Caco-2 (cell line): Measurements from ENCODE around the gene CDKAL1. TPM values are rescaled to one million over a fixed set of nuclear protein-coding genes. Genes with fewer than 3 reads are reported as not detected.

Experiments used
- BruUV-seq: library from RNA; stranded (reverse); fragments of 400-500 nt; replicated peaks from 2 replicates; lab custom pipeline; 2021; lab: Mats Ljungman, UMichigan
- CTCF ChIA-PET: fragments of 300-600 bp; sonication (Branson Sonifier 250); formaldehyde crosslinking; loops from one replicate; lab custom pipeline; 2022; ENCODE audit warnings: antibody characterized with exemption; lab: Charles Lee
- POLR2A ChIA-PET: fragments of 300-600 bp; sonication (Branson Sonifier 250); formaldehyde crosslinking; loops from one replicate; lab custom pipeline; 2022; ENCODE audit warnings: antibody characterized with exemption; lab: Charles Lee
- DNase-seq, 2 experiments: peaks; one replicate each; pipeline versions ENCODE4 v3.0.0 to v3.0.0-alpha.2; 2020 to 2022
- H3K27me3 ChIP-seq: replicated peaks from 2 replicates; pipeline ENCODE4 v1.6.0; 2011; ENCODE audit warnings: low read length; ENCODE audit not compliant: control insufficient read depth, insufficient read depth
- H3K36me3 ChIP-seq: 2 replicates; pipeline ENCODE4 v1.5.1; 2011; ENCODE audit warnings: low read length; ENCODE audit not compliant: control insufficient read depth, insufficient read depth
- H3K4me1 ChIP-seq: fragments of 250-450 bp; sonication (Bioruptor Pico); 2 replicates; pipeline ENCODE4 v1.5.1; 2020; ENCODE audit warnings: mild to moderate bottlenecking
- H3K4me3 ChIP-seq: 2 replicates; pipeline ENCODE4 v1.5.1; 2011; ENCODE audit warnings: low read depth, mild to moderate bottlenecking, control low read depth, low read length
- H3K9me3 ChIP-seq: fragments of 250-450 bp; sonication (Bioruptor Pico); 2 replicates; pipeline ENCODE4 v1.5.1; 2020; ENCODE audit warnings: mild to moderate bottlenecking, moderate library complexity
- H3K27ac Mint-ChIP-seq: one replicate; pipeline ENCODE4 v1.8.0; 2022; ENCODE audit warnings: mixed read lengths; ENCODE audit not compliant: unreplicated experiment
- H3K27me3 Mint-ChIP-seq: one replicate; pipeline ENCODE4 v1.8.0; 2022; ENCODE audit warnings: mixed read lengths; ENCODE audit not compliant: insufficient read depth, unreplicated experiment
- H3K36me3 Mint-ChIP-seq: one replicate; pipeline ENCODE4 v1.8.0; 2022; ENCODE audit warnings: mild to moderate bottlenecking, mixed read lengths; ENCODE audit not compliant: insufficient read depth, unreplicated experiment
- H3K4me1 Mint-ChIP-seq: one replicate; pipeline ENCODE4 v1.8.0; 2022; ENCODE audit warnings: low read depth, mixed read lengths; ENCODE audit not compliant: unreplicated experiment
- H3K4me3 Mint-ChIP-seq: one replicate; pipeline ENCODE4 v1.8.0; 2022; ENCODE audit warnings: mild to moderate bottlenecking, moderate library complexity, mixed read lengths; ENCODE audit not compliant: unreplicated experiment
- H3K9me3 Mint-ChIP-seq: one replicate; pipeline ENCODE4 v1.8.0; 2022; ENCODE audit warnings: mixed read lengths; ENCODE audit not compliant: unreplicated experiment
- intact Hi-C: fragments of 100-400 bp; cut with micrococcal nuclease; formaldehyde crosslinking; loops from one replicate; pipeline ENCODE4 v1.10.0; 2022; ENCODE audit not compliant: unreplicated experiment
- total RNA-seq: library from RNA; stranded (reverse); gene quantifications from 2 replicates; pipeline ENCODE4 v1.2.3, GENCODE V29; 2022
- TF ChIP-seq, protein P1 (sequence below), 2 experiments: fragments of 200-600 bp in 1 of 2; IDR thresholded peaks; 1 replicate in 1 of 2; 2 replicates in 1 of 2; pipeline versions ENCODE4 v1.5.1 to v1.8.0; 2011 to 2022; ENCODE audit warnings: antibody characterized with exemption in 1 of 2, control low read depth in 1 of 2, inconsistent platforms in 1 of 2, low read depth in 1 of 2, low read length in 1 of 2, mild to moderate bottlenecking in 1 of 2, moderate library complexity in 1 of 2; ENCODE audit not compliant: insufficient read depth in 1 of 2, severe bottlenecking in 1 of 2, unreplicated experiment in 1 of 2

The CDKAL1 gene
- total RNA-seq, 1 experiment from 2014 or later = 18.7 TPM

DNA sequence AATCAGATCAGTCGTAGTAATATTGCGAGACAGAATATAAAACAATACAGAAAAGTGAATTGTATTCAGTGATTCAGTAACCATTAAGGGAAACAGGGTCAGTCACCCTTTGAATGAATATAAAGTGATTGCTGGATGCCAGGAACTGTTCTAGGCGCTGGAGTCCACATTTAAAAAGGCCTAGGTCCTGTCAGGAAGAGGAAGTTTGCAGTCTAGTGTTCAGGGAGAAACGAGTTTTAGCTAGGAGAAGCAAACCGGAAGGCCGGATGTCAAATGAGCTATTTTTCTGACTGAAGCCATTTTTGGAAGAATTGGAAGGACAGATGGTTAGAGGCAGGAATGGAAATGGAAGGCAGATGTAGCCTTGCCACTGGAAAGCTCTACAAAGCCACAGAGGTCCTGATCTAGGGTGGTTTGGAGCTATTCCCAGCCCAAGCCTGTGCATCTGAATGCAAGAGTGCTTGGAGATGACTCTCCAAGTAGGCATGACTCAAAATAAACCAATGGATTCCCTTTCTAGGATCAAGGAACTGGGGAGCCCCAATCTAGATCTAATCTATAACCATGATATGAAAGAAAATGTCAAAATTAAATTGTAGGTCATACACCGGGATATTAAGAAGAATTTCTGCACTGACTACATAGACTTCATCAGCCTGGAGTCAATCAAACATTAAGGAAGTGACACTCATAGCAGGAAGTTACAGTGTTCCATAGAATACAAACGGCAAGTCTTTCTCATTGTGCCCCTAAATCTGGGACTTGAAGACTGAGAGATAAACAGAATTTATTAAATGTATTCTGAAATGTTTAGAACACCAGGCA, 36.8 kb upstream of the CDKAL1 start:
- no peak overlapping the region for H3K4me3 ChIP-seq
- TF ChIP-seq, protein P1, sequence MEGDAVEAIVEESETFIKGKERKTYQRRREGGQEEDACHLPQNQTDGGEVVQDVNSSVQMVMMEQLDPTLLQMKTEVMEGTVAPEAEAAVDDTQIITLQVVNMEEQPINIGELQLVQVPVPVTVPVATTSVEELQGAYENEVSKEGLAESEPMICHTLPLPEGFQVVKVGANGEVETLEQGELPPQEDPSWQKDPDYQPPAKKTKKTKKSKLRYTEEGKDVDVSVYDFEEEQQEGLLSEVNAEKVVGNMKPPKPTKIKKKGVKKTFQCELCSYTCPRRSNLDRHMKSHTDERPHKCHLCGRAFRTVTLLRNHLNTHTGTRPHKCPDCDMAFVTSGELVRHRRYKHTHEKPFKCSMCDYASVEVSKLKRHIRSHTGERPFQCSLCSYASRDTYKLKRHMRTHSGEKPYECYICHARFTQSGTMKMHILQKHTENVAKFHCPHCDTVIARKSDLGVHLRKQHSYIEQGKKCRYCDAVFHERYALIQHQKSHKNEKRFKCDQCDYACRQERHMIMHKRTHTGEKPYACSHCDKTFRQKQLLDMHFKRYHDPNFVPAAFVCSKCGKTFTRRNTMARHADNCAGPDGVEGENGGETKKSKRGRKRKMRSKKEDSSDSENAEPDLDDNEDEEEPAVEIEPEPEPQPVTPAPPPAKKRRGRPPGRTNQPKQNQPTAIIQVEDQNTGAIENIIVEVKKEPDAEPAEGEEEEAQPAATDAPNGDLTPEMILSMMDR (IDR thresholded peaks at IDR 0.05; ENCODE audit: insufficient read depth in 1 of 2, low read depth in 1 of 2, low read length in 1 of 2, severe bottlenecking in 1 of 2, unreplicated experiment in 1 of 2) = no peak
- BruUV-seq = no TSS peak
- no peaks in the 10 kb centered on the region for H3K27me3 ChIP-seq
- H3K4me3 Mint-ChIP-seq = no peak overlapping the region
- no peak overlapping the region for H3K27ac Mint-ChIP-seq
- no peaks in the 10 kb centered on the region for H3K4me1 Mint-ChIP-seq
- ChIA-PET POLR2A (no interaction called here), CTCF (no interaction called here)
- H3K9me3 Mint-ChIP-seq = no peaks in the 10 kb centered on the region
- H3K36me3 ChIP-seq = no peaks in the 10 kb centered on the region
- intact Hi-C loops = no loop called here
- no peaks in the 10 kb centered on the region for H3K4me1 ChIP-seq
- no peaks in the 10 kb centered on the region for H3K27me3 Mint-ChIP-seq
- no peaks in the 10 kb centered on the region for H3K9me3 ChIP-seq
- H3K36me3 Mint-ChIP-seq = peaks cover 5% of the 10 kb centered on the region
- DNase-seq = no peak

DNA sequence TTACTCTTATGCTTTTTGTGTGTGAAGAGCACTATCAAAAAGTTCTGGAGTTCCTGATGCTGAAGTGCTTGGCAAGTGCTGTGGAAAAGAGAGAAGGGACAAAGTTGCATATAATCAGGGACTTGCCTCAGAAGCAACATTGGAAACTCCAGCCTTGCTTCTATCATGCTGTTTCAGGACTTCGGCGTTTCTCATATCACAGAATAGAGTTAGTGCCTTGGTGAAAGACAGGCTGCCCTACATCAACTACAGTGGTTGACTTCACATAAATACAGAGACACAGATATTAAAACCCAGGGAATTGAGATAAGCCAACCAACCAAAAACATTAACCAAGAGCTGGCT, 36.2 kb upstream of the CDKAL1 start:
- no peak for DNase-seq
- no peak overlapping the region for H3K27ac Mint-ChIP-seq
- H3K4me1 ChIP-seq = no peaks in the 10 kb centered on the region
- no peaks in the 10 kb centered on the region for H3K9me3 ChIP-seq
- BruUV-seq = no TSS peak
- H3K4me3 ChIP-seq = no peak overlapping the region
- H3K4me3 Mint-ChIP-seq = no peak overlapping the region
- H3K36me3 Mint-ChIP-seq = peaks cover 5% of the 10 kb centered on the region
- no peaks in the 10 kb centered on the region for H3K9me3 Mint-ChIP-seq
- POLR2A ChIA-PET = no interaction called here
- no peaks in the 10 kb centered on the region for H3K27me3 ChIP-seq
- TF ChIP-seq, protein P1 (IDR thresholded peaks at IDR 0.05; ENCODE audit: insufficient read depth in 1 of 2, low read depth in 1 of 2, low read length in 1 of 2, severe bottlenecking in 1 of 2, unreplicated experiment in 1 of 2) = no peak
- H3K4me1 Mint-ChIP-seq = no peaks in the 10 kb centered on the region
- H3K27me3 Mint-ChIP-seq = no peaks in the 10 kb centered on the region
- CTCF ChIA-PET = no interaction called here
- H3K36me3 ChIP-seq = no peaks in the 10 kb centered on the region
- intact Hi-C loops = no loop called here

DNA sequence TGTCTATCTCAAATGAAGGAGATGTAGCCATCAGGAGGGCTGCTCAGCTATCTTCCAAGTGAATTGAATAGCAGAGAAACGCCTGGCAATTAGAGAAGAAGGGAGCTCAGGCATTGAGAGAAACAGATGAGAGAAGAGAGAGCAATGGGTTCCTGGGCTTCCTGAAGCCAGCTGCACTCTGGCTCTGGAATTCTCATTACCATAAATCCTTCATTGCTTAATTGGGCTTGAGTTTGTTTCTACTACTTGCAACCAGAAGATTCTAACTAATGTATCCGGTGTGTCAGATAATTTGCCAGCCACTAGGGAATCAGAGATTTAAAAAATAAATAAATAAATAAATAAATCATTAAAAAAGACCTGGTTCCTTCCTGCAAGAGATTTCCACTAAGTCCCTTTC, 25.0 kb upstream of the CDKAL1 start:
- Mint-ChIP-seq H3K27me3 (peaks cover 3% of the 10 kb centered on the region), H3K36me3 (no peaks in the 10 kb centered on the region), H3K27ac (no peak overlapping the region), H3K9me3 (no peaks in the 10 kb centered on the region), H3K4me3 (no peak overlapping the region), H3K4me1 (no peaks in the 10 kb centered on the region)
- TF ChIP-seq, protein P1 (IDR thresholded peaks at IDR 0.05; ENCODE audit: insufficient read depth in 1 of 2, low read depth in 1 of 2, low read length in 1 of 2, severe bottlenecking in 1 of 2, unreplicated experiment in 1 of 2) = no peak
- no peaks in the 10 kb centered on the region for H3K27me3 ChIP-seq
- POLR2A ChIA-PET = no interaction called here
- H3K4me1 ChIP-seq = no peaks in the 10 kb centered on the region
- no peak overlapping the region for H3K4me3 ChIP-seq
- no peaks in the 10 kb centered on the region for H3K36me3 ChIP-seq
- no peaks in the 10 kb centered on the region for H3K9me3 ChIP-seq
- CTCF ChIA-PET = no interaction called here
- intact Hi-C loops = no loop called here
- BruUV-seq = no TSS peak
- DNase-seq = no peak
